Karpas-422 (cell line): ENCODE measurements around the gene SMPD3. TPM values are rescaled to one million over a fixed set of nuclear protein-coding genes. Genes with fewer than 3 reads are reported as not detected.
A peak's percentile ranks its signal among the peaks of the same experiment; 100 is the strongest.

Experiments
- DNase-seq: peaks from one replicate; pipeline ENCODE4 v3.0.0-alpha.2; 2015
- H2AFZ ChIP-seq: fragments of 200-600 bp; sonication (generic); 2 replicates; pipeline ENCODE4 v1.6.1; 2014; ENCODE audit warnings: antibody characterized with exemption, low read length, mixed read lengths
- H3K27ac ChIP-seq: fragments of 200-600 bp; sonication (generic); 2 replicates; pipeline ENCODE4 v1.5.1; 2014; ENCODE audit warnings: mild to moderate bottlenecking, low read length, moderate library complexity
- H3K27me3 ChIP-seq: fragments of 200-600 bp; sonication (generic); 2 replicates; pipeline ENCODE4 v1.6.1; 2014; ENCODE audit warnings: low read length, mixed read lengths
- H3K36me3 ChIP-seq: fragments of 200-600 bp; sonication (generic); 2 replicates; pipeline ENCODE4 v1.6.1; 2014; ENCODE audit warnings: low read length, mixed read lengths; ENCODE audit not compliant: insufficient read depth
- H3K4me1 ChIP-seq: fragments of 200-600 bp; sonication (generic); 2 replicates; pipeline ENCODE4 v1.6.1; 2014; ENCODE audit warnings: mild to moderate bottlenecking, low read length, mixed read lengths
- H3K4me2 ChIP-seq: fragments of 200-600 bp; sonication (generic); 2 replicates; pipeline ENCODE4 v1.6.1; 2014; ENCODE audit warnings: low read length, low read depth, mild to moderate bottlenecking; ENCODE audit not compliant: poor library complexity, severe bottlenecking
- H3K4me3 ChIP-seq: fragments of 200-600 bp; sonication (generic); 2 replicates; pipeline ENCODE4 v1.5.1; 2014; ENCODE audit warnings: mild to moderate bottlenecking, antibody characterized with exemption, low read length, mixed read lengths
- H3K79me2 ChIP-seq: fragments of 200-600 bp; sonication (generic); 2 replicates; pipeline ENCODE4 v1.6.1; 2014; ENCODE audit warnings: mild to moderate bottlenecking, low read length, mixed read lengths
- H3K9ac ChIP-seq: fragments of 200-600 bp; sonication (generic); 2 replicates; pipeline ENCODE4 v1.6.0; 2014; ENCODE audit warnings: low read length
- H3K9me2 ChIP-seq: fragments of 200-600 bp; sonication (generic), shearing (Covaris generic); replicated peaks from 2 replicates; pipeline ENCODE4 v1.6.0; 2014; ENCODE audit warnings: mild to moderate bottlenecking, low read length, moderate library complexity; ENCODE audit not compliant: insufficient read depth
- H3K9me3 ChIP-seq: fragments of 300-700, 200-600 bp; sonication (generic); 2 replicates; pipeline ENCODE4 v1.6.1; 2014; ENCODE audit warnings: low read length, mixed read lengths
- H4K20me1 ChIP-seq: fragments of 200-600 bp; sonication (generic); 2 replicates; pipeline ENCODE4 v1.6.1; 2014; ENCODE audit warnings: mild to moderate bottlenecking, antibody characterized with exemption, low read length, low read depth; ENCODE audit not compliant: insufficient read depth
- total RNA-seq: library from RNA; depleted of rRNA; stranded (reverse); fragments of >200 nt; shearing (Covaris generic); gene quantifications from 2 replicates; pipeline ENCODE4 v1.2.3, GENCODE V29; 2014; ENCODE audit warnings: low replicate concordance

SMPD3 gene
- total RNA-seq, 1 experiment from 2014 or later, result 5.0 TPM

DNA sequence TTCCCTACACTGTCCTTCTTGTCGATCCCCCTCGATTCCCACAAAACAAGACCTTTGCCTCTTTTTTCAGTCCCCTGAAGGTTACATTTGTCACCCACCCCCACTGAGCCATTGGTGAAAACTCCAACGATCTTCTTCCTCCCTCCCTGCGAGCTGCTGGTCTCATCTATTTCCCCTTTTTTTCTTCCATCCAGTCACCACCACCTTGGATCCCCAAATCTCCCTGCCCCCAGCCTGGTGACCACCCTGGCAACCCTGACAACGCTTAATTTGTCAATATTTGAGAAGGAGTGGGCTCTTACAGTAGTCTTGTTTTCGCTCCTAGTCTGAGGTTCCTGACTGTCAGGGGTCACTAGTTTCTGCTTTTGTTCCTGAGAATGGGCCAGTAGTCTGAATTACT is 62.9 kb downstream of the SMPD3 start:
- H3K36me3 ChIP-seq, result no peaks in the 10 kb centered on the region
- no peak overlapping the region for H2AFZ ChIP-seq
- no peaks in the 10 kb centered on the region for H3K9me3 ChIP-seq
- no peaks in the 10 kb centered on the region for H4K20me1 ChIP-seq
- H3K4me3 ChIP-seq, result 0 out of 2 replicates have a peak overlapping the region, but pooled peaks have one; percentile 2
- H3K27ac ChIP-seq, result 0 out of 2 replicates have a peak overlapping the region, but pooled peaks have one; percentile 55
- no peaks in the 10 kb centered on the region for H3K9me2 ChIP-seq
- DNase-seq, result no peak
- peak overlapping the region; percentile 51 for H3K4me2 ChIP-seq
- no peak overlapping the region for H3K9ac ChIP-seq
- H3K27me3 ChIP-seq, result no peaks in the 10 kb centered on the region
- no peaks in the 10 kb centered on the region for H3K79me2 ChIP-seq
- H3K4me1 ChIP-seq, result peaks cover 55% of the 10 kb centered on the region

DNA sequence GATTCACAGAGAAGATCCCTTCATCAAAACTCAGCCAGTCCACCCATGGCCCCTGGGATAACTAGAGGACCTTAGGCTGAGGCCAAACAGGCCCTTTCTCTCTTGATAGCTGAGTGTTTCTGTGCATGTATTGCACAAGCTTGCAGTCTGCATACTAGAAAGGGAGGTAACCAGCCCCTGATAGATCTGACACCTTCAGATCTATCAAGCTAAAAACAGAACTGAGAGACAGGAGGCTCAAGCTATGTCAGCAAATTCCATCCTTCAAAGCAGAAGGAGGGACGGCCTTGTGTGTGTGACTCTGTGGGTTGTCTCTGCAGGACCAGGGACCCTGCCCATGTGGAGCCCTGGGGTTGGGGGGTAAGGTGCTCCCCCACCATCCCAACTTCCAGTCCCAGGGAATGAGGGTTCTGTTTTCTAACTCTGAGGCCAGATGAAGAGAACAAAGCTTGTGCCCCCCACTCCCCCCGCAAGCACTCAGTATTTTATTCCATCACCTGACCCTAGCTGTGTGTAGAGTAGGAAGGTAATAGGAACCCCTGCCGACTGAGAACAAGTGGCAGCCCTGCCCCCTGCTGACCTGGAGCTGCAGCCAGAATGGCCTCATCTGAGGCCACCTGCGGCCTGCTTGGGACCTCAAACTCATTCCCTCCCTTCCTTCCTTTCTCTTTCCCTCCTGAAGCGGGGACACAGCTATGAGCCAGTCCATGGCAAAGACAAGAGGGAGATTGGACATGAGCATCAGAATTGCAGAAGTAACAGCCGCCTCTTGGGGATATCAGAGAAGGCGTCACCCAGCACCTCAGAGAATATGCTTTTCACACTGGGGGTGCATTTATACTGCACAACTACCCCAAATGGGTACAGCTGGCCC is 63.8 kb downstream of the SMPD3 start:
- Histone ChIP-seq H2AFZ (no peak overlapping the region), H3K79me2 (no peaks in the 10 kb centered on the region), H4K20me1 (no peaks in the 10 kb centered on the region), H3K9me3 (no peaks in the 10 kb centered on the region), H3K4me3 (peak overlapping the region; percentile 2; the same call in 1 of the 2 replicates), H3K4me1 (peaks cover 63% of the 10 kb centered on the region), H3K27me3 (no peaks in the 10 kb centered on the region), H3K9ac (peak overlapping the region; percentile 30), H3K9me2 (no peaks in the 10 kb centered on the region), H3K4me2 (peak overlapping the region; percentile 51), H3K36me3 (no peaks in the 10 kb centered on the region), H3K27ac (peak overlapping the region; percentile 55; the same call in 1 of the 2 replicates)
- DNase-seq, result peak; percentile 78

DNA sequence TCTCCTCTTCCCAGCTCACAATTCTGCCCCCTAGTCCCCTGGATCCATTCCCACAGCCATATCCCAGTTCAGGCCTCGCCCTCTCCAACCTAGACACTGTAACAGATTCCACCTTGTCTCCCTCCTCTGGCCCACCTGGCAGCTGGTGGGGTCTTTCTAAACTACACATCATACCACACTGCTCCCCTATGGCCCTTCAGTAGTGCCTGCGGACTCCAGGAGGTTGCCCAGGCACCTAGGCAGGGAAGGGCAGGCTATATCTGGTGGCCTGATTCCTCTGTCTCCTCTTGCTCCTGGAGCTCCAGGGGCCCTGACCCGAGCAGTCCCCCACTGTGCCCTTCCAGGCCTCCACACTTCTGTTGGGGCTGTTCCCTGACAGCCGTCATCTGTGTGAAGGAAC is 64.5 kb downstream of the SMPD3 start:
- no peaks in the 10 kb centered on the region for H3K27me3 ChIP-seq
- H3K9me3 ChIP-seq, result no peaks in the 10 kb centered on the region
- no peak overlapping the region for H2AFZ ChIP-seq
- H3K4me1 ChIP-seq, result peaks cover 70% of the 10 kb centered on the region
- no peak overlapping the region; the same call in 1 of the 2 replicates for H3K4me3 ChIP-seq
- peak overlapping the region; percentile 55; the same call in 1 of the 2 replicates for H3K27ac ChIP-seq
- H3K9me2 ChIP-seq, result no peaks in the 10 kb centered on the region
- no peaks in the 10 kb centered on the region for H3K79me2 ChIP-seq
- no peaks in the 10 kb centered on the region for H4K20me1 ChIP-seq
- H3K9ac ChIP-seq, result peak overlapping the region; percentile 30
- H3K4me2 ChIP-seq, result peak overlapping the region; percentile 51
- no peak for DNase-seq
- H3K36me3 ChIP-seq, result no peaks in the 10 kb centered on the region

DNA sequence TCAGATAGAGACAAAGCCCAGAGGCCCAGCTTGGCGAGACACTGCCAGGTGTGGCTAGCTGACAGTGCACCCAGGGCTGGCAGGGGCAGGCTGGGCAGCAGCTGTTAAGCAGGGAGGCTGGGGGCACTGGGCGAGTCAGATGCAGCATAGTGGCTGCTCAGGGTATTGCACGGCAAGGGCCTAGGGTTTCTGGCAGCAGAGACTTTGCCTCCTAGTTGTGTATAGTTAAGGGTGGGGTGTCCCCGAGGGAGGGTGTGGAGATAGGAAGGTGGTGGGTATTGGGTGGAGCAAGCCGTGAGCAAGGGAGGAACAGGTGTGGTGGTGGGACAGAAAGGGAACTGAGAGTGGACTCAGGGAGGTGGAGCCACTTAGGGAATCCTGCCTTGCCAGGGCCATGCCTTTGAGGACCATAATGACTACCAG is 66.0 kb downstream of the SMPD3 start:
- Histone ChIP-seq H3K27me3 (no peaks in the 10 kb centered on the region), H3K27ac (peak overlapping the region; percentile 92), H3K9me3 (no peaks in the 10 kb centered on the region), H3K9me2 (no peaks in the 10 kb centered on the region), H3K4me1 (peaks cover 85% of the 10 kb centered on the region), H3K79me2 (no peaks in the 10 kb centered on the region), H3K4me3 (no peak overlapping the region), H3K36me3 (no peaks in the 10 kb centered on the region), H2AFZ (peak overlapping the region; percentile 39; the same call in 1 of the 2 replicates), H3K4me2 (peak overlapping the region; percentile 58), H3K9ac (peak overlapping the region; percentile 52), H4K20me1 (no peaks in the 10 kb centered on the region)
- peak; percentile 81 for DNase-seq

DNA sequence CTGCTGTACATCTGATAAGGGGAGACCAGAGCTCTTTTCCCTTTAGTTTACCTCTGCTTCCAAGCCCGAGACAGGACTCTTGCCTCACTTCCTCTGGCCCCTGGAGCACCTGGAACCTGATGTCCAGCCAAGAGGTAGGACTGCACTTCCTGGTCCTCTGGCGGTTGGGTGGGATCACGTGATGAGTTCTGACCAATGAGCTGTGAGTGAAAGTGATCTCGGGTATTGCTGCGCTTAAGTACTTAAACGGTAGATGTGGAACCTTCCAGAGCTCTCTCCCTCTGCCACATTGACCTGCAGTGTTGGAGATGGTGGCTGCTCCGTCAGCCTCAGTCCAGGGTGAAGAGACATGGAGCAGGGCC is 67.0 kb downstream of the SMPD3 start:
- peak overlapping the region; percentile 50 for H3K4me3 ChIP-seq
- H4K20me1 ChIP-seq, result no peaks in the 10 kb centered on the region
- no peaks in the 10 kb centered on the region for H3K9me3 ChIP-seq
- H3K4me1 ChIP-seq, result peaks cover 95% of the 10 kb centered on the region
- H3K36me3 ChIP-seq, result no peaks in the 10 kb centered on the region
- H3K27ac ChIP-seq, result peak overlapping the region; percentile 92
- H3K9me2 ChIP-seq, result no peaks in the 10 kb centered on the region
- H3K9ac ChIP-seq, result peak overlapping the region; percentile 52
- H3K79me2 ChIP-seq, result no peaks in the 10 kb centered on the region
- peak overlapping the region; percentile 58 for H3K4me2 ChIP-seq
- no peaks in the 10 kb centered on the region for H3K27me3 ChIP-seq
- peak overlapping the region; percentile 39; the same call in 1 of the 2 replicates for H2AFZ ChIP-seq
- peak; percentile 66 for DNase-seq

DNA sequence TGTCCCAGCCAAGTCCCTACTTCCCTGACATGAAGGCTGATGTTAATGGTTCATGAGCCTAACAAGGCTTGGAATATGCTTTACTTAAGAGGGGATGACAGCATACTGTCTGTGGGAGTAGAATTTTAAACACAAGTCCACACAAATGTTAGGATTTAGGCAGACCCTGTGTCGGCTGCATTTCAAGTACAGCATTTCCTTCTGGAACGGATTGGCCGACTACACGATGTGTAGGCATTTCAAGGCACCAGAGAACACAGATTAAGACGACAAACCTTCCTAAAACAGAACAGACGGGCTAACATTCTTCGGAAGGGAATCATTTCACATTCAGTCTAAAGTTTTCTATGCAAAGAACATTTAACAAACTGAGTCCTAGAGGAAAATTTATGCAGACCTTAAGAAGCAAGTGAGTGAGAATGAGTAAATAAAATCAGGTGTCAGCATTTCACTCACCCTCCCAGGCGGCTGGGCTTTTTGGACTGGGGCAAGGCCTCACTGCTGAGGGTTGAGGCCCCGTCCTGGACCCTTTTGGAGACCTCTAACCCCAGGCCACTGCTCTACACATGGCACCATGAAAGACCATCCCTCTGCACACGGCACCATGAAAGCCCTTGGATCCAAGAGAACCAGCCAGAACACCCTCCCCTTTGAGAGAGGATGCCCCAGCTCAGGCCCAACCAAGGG is 67.5 kb downstream of the SMPD3 start:
- DNase-seq, result no peak
- Histone ChIP-seq H3K4me2 (peak overlapping the region; percentile 58), H3K27ac (peak overlapping the region; percentile 92), H3K4me3 (peak overlapping the region; percentile 50), H3K27me3 (no peaks in the 10 kb centered on the region), H4K20me1 (no peaks in the 10 kb centered on the region), H3K79me2 (no peaks in the 10 kb centered on the region), H3K9ac (peak overlapping the region; percentile 52), H3K9me2 (no peaks in the 10 kb centered on the region), H3K36me3 (no peaks in the 10 kb centered on the region), H2AFZ (peak overlapping the region; percentile 39; the same call in 1 of the 2 replicates), H3K9me3 (no peaks in the 10 kb centered on the region), H3K4me1 (peaks cover 95% of the 10 kb centered on the region)

DNA sequence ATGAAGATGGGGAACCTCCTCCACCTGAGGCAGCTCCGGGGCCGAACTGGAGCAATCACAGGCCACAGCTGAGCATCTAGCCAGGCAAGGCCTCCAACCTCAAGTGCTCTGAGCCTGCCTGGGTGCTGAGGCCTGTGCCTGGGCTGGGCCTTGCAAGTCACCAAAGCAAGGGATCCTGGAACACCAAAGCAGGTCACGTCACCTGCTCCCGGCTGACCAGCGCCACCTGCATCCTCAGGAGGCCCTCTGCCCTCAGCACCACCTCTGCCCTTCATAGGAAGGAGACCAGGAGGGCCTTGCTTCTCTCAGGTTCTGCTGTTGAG is 68.0 kb downstream of the SMPD3 start:
- no peaks in the 10 kb centered on the region for H3K79me2 ChIP-seq
- H2AFZ ChIP-seq, result no peak overlapping the region
- no peaks in the 10 kb centered on the region for H3K9me3 ChIP-seq
- peak overlapping the region; percentile 50; the same call in 1 of the 2 replicates for H3K4me3 ChIP-seq
- DNase-seq, result no peak
- no peaks in the 10 kb centered on the region for H3K27me3 ChIP-seq
- H3K9me2 ChIP-seq, result no peaks in the 10 kb centered on the region
- H3K4me1 ChIP-seq, result peaks cover 93% of the 10 kb centered on the region
- peak overlapping the region; percentile 92 for H3K27ac ChIP-seq
- peak overlapping the region; percentile 52 for H3K9ac ChIP-seq
- H3K4me2 ChIP-seq, result peak overlapping the region; percentile 58
- H4K20me1 ChIP-seq, result no peaks in the 10 kb centered on the region
- H3K36me3 ChIP-seq, result no peaks in the 10 kb centered on the region
